Trophoblast cell (in vitro differentiated cells and primary cell): ENCODE measurements around the gene TRIM47.

Experiments
- DNase-seq, 2 donors: peaks; one replicate each; pipeline ENCODE4 v3.0.0-alpha.2; 2016
- H2AFZ ChIP-seq: 2 replicates; pipeline ENCODE4 v1.6.1; 2013; ENCODE audit warnings: low read length, moderate library complexity, mild to moderate bottlenecking; ENCODE audit not compliant: insufficient read depth, poor library complexity
- H2AK5ac ChIP-seq: 2 replicates; pipeline ENCODE4 v1.6.1; 2013; ENCODE audit warnings: mild to moderate bottlenecking, low read length
- H2BK120ac ChIP-seq: 2 replicates; pipeline ENCODE4 v1.6.1; 2013; ENCODE audit warnings: low read length, mild to moderate bottlenecking, moderate library complexity; ENCODE audit not compliant: insufficient read depth, poor library complexity
- H2BK12ac ChIP-seq: 2 replicates; pipeline ENCODE4 v1.6.1; 2013; ENCODE audit warnings: mild to moderate bottlenecking, low read length, moderate library complexity
- H2BK5ac ChIP-seq: 2 replicates; pipeline ENCODE4 v1.6.1; 2013; ENCODE audit warnings: low read length, low read depth, moderate library complexity, mild to moderate bottlenecking; ENCODE audit not compliant: poor library complexity
- H3K14ac ChIP-seq: 2 replicates; pipeline ENCODE4 v1.6.1; 2013; ENCODE audit warnings: mild to moderate bottlenecking, low read length
- H3K18ac ChIP-seq: 2 replicates; pipeline ENCODE4 v1.6.1; 2013; ENCODE audit warnings: mild to moderate bottlenecking, low read length
- H3K23ac ChIP-seq: 2 replicates; pipeline ENCODE4 v1.6.1; 2013; ENCODE audit warnings: low read length
- H3K27ac ChIP-seq: 2 replicates; pipeline ENCODE4 v1.5.1; 2013; ENCODE audit warnings: low read depth, mild to moderate bottlenecking, inconsistent platforms, low read length, moderate library complexity
- H3K27me3 ChIP-seq: 2 replicates; pipeline ENCODE4 v1.6.1; 2013; ENCODE audit warnings: inconsistent platforms, mild to moderate bottlenecking, low read length, moderate library complexity; ENCODE audit not compliant: insufficient read depth
- H3K36me3 ChIP-seq, 2 experiments: 1 replicate in 1 of 2; 2 replicates in 1 of 2; pipeline ENCODE4 v1.6.1; 2013; ENCODE audit warnings: low read length in 2 of 2, mild to moderate bottlenecking in 2 of 2, moderate library complexity in 1 of 2; ENCODE audit not compliant: insufficient read depth in 2 of 2, control insufficient read depth in 1 of 2
- H3K4ac ChIP-seq: 2 replicates; pipeline ENCODE4 v1.6.1; 2013; ENCODE audit warnings: low read depth, mild to moderate bottlenecking, low read length, moderate library complexity
- H3K4me1 ChIP-seq, 2 experiments: 1 replicate in 1 of 2; 2 replicates in 1 of 2; pipeline ENCODE4 v1.6.1; 2013; ENCODE audit warnings: low read length in 2 of 2, mild to moderate bottlenecking in 2 of 2, moderate library complexity in 1 of 2; ENCODE audit not compliant: insufficient read depth in 2 of 2, control insufficient read depth in 1 of 2
- H3K4me2 ChIP-seq: 2 replicates; pipeline ENCODE4 v1.6.1; 2013; ENCODE audit warnings: inconsistent platforms, mild to moderate bottlenecking, low read length, moderate library complexity
- H3K4me3 ChIP-seq: 2 replicates; pipeline ENCODE4 v1.5.1; 2013; ENCODE audit warnings: mild to moderate bottlenecking, low read depth, low read length, inconsistent platforms
- H3K79me1 ChIP-seq: one replicate; pipeline ENCODE4 v1.6.1; 2013; ENCODE audit warnings: low read length
- H3K79me2 ChIP-seq: 2 replicates; pipeline ENCODE4 v1.6.1; 2013; ENCODE audit warnings: low read length, mild to moderate bottlenecking; ENCODE audit not compliant: control insufficient read depth, insufficient read depth, poor library complexity
- H3K9ac ChIP-seq: 2 replicates; pipeline ENCODE4 v1.6.1; 2013; ENCODE audit warnings: mild to moderate bottlenecking, low read length
- H3K9me3 ChIP-seq: 2 replicates; pipeline ENCODE4 v1.6.1; 2013; ENCODE audit warnings: low read depth, mild to moderate bottlenecking, control low read depth, inconsistent platforms, low read length; ENCODE audit not compliant: insufficient read depth
- H4K12ac ChIP-seq: 2 replicates; pipeline ENCODE4 v1.6.1; 2013; ENCODE audit warnings: low read depth, mild to moderate bottlenecking, low read length, moderate library complexity
- H4K8ac ChIP-seq: 2 replicates; pipeline ENCODE4 v1.6.1; 2013; ENCODE audit warnings: low read depth, mild to moderate bottlenecking, low read length, moderate library complexity
- H4K91ac ChIP-seq: one replicate; pipeline ENCODE4 v1.6.1; 2013; ENCODE audit warnings: low read depth, mild to moderate bottlenecking, low read length, moderate library complexity
- WGBS: extraction: QIAGEN DNeasy Blood & Tissue Kit; methylation state at CpG from one replicate; pipeline ENCODE4 v1.1.7; 2013; ENCODE audit warnings: missing lambda C conversion rate; ENCODE audit not compliant: insufficient read length, insufficient coverage; ENCODE audit errors: extremely low coverage; 5-methylcytosine and 5-hydroxymethylcytosine counted together

TRIM47 gene

DNA sequence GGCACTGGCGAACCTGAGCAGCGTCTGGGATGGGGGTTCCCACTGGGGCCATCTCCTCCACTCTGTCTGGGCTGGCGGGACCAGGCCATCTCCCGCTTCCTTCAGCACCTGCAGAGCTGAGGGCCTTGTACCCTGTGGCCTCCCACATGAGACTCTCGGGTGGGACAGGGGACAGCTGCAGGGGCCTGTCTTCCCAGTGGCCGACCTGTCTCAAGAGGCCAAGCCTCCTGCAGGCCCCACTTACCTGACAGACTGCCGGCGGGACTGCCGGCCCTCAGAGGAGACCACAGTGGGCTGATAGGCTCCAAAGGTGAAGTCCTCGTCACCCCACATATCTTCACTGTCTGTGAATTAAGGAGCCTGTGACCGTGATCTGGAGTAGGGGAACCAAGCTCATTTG lies 46.7 kb upstream of the TRIM47 start:
- Histone ChIP-seq H3K4me1 (no peaks in the 10 kb centered on the region), H4K12ac (no peak overlapping the region), H3K79me1 (no peaks in the 10 kb centered on the region), H3K9ac (no peak overlapping the region), H2BK12ac (no peak overlapping the region), H4K91ac (no peak overlapping the region), H2BK120ac (no peak overlapping the region), H3K14ac (no peak overlapping the region), H4K8ac (no peak overlapping the region), H3K18ac (no peak overlapping the region), H3K79me2 (no peaks in the 10 kb centered on the region), H3K27me3 (no peaks in the 10 kb centered on the region), H3K9me3 (peaks cover 1% of the 10 kb centered on the region), H3K36me3 (peaks cover 3 to 6% of the 10 kb centered on the region in 2 experiments), H3K4me2 (no peak overlapping the region), H3K23ac (no peak overlapping the region), H3K4ac (no peak overlapping the region), H2BK5ac (no peak overlapping the region), H3K27ac (no peak overlapping the region), H3K4me3 (no peak overlapping the region), H2AK5ac (no peak overlapping the region), H2AFZ (no peak overlapping the region)
- no peak for DNase-seq
- WGBS, result no CpG with 5 or more reads among the region's 11 CpGs

DNA sequence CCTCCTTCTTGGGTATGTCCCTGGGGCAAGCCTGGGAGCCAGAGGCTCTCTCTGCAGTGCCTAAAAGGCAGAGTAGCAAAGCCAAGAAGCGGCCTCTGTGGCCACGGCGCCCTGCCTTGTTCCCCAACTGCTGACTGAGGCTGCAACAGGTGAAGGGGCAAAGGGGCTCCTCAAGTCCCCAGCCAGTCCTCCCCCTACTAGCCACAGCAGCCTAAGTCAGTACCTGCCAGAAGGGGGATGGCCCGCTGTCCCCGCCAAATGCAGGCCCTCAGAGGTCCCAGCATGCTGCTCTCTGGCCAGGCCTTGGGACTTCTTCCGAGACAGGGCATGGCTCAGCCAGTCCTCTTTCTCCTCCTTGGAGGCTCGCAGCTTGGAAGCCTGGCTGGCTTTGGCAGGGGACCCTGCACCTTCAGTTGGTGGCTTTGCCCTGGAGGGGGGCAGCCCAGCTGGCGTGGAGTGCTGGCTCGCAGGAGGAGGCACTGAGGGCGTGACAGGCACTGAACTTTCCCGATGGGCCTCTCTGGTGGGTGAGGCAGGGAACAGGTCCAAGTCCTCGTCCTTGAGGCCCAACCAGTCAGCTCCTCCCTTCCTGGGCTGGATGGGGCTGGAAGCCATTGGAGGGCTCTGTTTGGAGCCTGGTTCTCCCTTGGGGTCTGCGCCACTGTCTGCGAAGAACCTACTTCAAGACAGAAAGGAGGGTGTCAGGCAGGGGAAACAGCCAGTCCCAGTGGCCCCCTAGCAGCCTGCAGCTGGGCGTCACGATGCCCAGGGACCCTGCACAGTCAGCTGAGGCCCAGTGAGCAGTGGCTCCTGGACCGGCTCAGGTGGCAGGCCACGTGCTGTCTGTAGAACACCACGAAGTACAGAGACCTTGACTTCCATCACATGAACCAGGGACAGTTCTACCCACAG lies 44.8 kb upstream of the TRIM47 start:
- H3K27ac ChIP-seq, result no peak overlapping the region
- peaks cover 7 to 14% of the 10 kb centered on the region in 2 experiments for H3K36me3 ChIP-seq
- H3K14ac ChIP-seq, result no peak overlapping the region
- no peak overlapping the region for H2AK5ac ChIP-seq
- no peaks in the 10 kb centered on the region for H3K27me3 ChIP-seq
- no CpG with 5 or more reads among the region's 19 CpGs for WGBS
- H3K79me2 ChIP-seq, result no peaks in the 10 kb centered on the region
- peaks cover 1% of the 10 kb centered on the region for H3K9me3 ChIP-seq
- H2BK5ac ChIP-seq, result no peak overlapping the region
- no peak overlapping the region for H4K91ac ChIP-seq
- DNase-seq, result no peak
- H3K18ac ChIP-seq, result no peak overlapping the region
- H3K79me1 ChIP-seq, result no peaks in the 10 kb centered on the region
- no peak overlapping the region for H3K23ac ChIP-seq
- H2BK12ac ChIP-seq, result no peak overlapping the region
- H3K9ac ChIP-seq, result no peak overlapping the region
- H3K4me2 ChIP-seq, result no peak overlapping the region
- H3K4me1 ChIP-seq, result no peaks in the 10 kb centered on the region
- no peak overlapping the region for H4K8ac ChIP-seq
- H2AFZ ChIP-seq, result no peak overlapping the region
- H2BK120ac ChIP-seq, result no peak overlapping the region
- no peak overlapping the region for H4K12ac ChIP-seq
- no peak overlapping the region for H3K4me3 ChIP-seq
- no peak overlapping the region for H3K4ac ChIP-seq

DNA sequence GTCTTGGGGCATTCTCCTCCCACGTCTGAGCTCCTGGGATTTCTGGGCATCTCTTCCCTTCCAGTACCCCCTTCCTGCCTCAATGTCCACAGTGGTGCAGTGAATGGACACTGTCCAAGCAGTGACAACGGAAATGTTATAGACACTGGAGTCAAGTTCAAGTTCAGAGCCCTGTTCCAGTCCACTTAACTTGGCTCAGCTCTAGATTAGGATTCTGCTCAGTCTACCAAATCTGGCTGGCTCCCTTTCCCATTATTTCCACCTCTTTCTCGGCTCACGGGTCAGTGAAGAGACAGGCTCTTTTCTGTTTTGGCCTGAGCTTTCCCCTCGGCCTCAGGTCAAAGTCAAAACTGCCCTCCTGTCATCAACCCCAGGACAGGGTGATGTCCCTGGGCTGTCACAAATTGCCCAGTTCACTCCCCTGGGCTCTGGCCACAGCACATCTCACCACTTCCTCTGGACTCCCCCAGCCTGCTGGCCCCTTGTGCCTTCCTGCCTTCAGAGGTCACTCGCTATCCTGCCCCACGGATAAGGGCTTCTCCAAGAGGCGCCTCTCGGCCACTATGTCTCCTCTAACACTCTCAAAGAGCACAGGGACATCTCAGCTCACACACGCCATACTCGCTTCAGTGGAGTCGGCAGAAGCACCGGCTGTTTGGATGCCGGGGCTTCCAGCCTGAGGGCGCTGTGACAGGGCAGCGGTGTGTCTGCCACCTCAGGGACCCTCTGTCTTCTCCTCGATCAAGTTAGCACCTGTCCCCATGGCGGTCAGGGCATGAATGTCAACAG lies 44.0 kb upstream of the TRIM47 start:
- WGBS, result no CpG with 5 or more reads among the region's 18 CpGs
- no peak overlapping the region for H3K27ac ChIP-seq
- H3K79me1 ChIP-seq, result no peaks in the 10 kb centered on the region
- H3K79me2 ChIP-seq, result no peaks in the 10 kb centered on the region
- H2BK5ac ChIP-seq, result no peak overlapping the region
- no peak overlapping the region for H3K9ac ChIP-seq
- H4K12ac ChIP-seq, result no peak overlapping the region
- no peak for DNase-seq
- H3K18ac ChIP-seq, result no peak overlapping the region
- no peak overlapping the region for H3K4me3 ChIP-seq
- no peaks in the 10 kb centered on the region for H3K4me1 ChIP-seq
- peaks cover 1% of the 10 kb centered on the region for H3K9me3 ChIP-seq
- no peak overlapping the region for H2BK120ac ChIP-seq
- no peak overlapping the region for H2AFZ ChIP-seq
- H2AK5ac ChIP-seq, result no peak overlapping the region
- no peaks in the 10 kb centered on the region for H3K27me3 ChIP-seq
- H3K4me2 ChIP-seq, result no peak overlapping the region
- H4K91ac ChIP-seq, result no peak overlapping the region
- no peak overlapping the region for H3K14ac ChIP-seq
- peaks cover 7 to 15% of the 10 kb centered on the region in 2 experiments for H3K36me3 ChIP-seq
- no peak overlapping the region for H3K23ac ChIP-seq
- H2BK12ac ChIP-seq, result no peak overlapping the region
- no peak overlapping the region for H3K4ac ChIP-seq
- H4K8ac ChIP-seq, result no peak overlapping the region

DNA sequence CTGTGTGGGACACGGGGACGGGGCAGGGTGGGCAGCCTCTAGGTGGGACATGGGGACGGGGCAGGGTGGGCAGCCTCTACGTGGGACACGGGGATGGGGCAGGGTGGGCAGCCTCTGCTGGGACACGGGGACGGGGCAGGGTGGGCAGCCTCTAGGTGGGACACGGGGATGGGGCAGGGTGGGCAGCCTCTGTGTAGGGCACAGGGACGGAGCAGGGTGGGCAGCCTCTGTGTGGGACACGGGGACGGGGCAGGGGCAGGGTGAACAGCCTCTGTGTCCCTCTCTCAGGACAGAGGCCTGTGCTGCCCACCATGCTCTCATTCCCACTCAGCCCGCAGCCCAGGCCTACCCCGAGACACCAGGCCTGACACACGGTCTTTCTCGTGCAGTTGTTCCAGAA lies 43.2 kb upstream of the TRIM47 start:
- no peak for DNase-seq
- H3K27ac ChIP-seq, result no peak overlapping the region
- H3K79me2 ChIP-seq, result no peaks in the 10 kb centered on the region
- no peak overlapping the region for H3K14ac ChIP-seq
- WGBS, result no CpG with 5 or more reads among the region's 15 CpGs
- no peak overlapping the region for H2AFZ ChIP-seq
- no peak overlapping the region for H3K4me3 ChIP-seq
- H4K8ac ChIP-seq, result no peak overlapping the region
- H2BK120ac ChIP-seq, result no peak overlapping the region
- no peak overlapping the region for H2BK12ac ChIP-seq
- no peaks in the 10 kb centered on the region for H3K4me1 ChIP-seq
- H3K9ac ChIP-seq, result no peak overlapping the region
- H3K18ac ChIP-seq, result no peak overlapping the region
- H2BK5ac ChIP-seq, result no peak overlapping the region
- no peak overlapping the region for H3K4me2 ChIP-seq
- no peak overlapping the region for H3K23ac ChIP-seq
- peaks cover 1% of the 10 kb centered on the region for H3K9me3 ChIP-seq
- no peaks in the 10 kb centered on the region for H3K79me1 ChIP-seq
- H2AK5ac ChIP-seq, result no peak overlapping the region
- H3K36me3 ChIP-seq, result peaks cover 7 to 17% of the 10 kb centered on the region in 2 experiments
- no peak overlapping the region for H4K91ac ChIP-seq
- no peak overlapping the region for H4K12ac ChIP-seq
- H3K4ac ChIP-seq, result no peak overlapping the region
- no peaks in the 10 kb centered on the region for H3K27me3 ChIP-seq
